GM12891 (cell line): ENCODE data around the gene MGAT3.

Source experiments
- DNase-seq: peaks from one replicate; pipeline ENCODE4 v3.0.0; 2011; ENCODE audit warnings: low spot score; ENCODE audit not compliant: insufficient read length
- FAIRE-seq: peaks from 2 replicates; lab custom pipeline; 2011; peaks lifted over from hg19 to GRCh38; lab: Jason Lieb, UNC
- PAX5 ChIP-seq: IDR thresholded peaks from 2 replicates; pipeline ENCODE4 v1.6.1; 2011; ENCODE audit warnings: low read length, moderate library complexity, mild to moderate bottlenecking; ENCODE audit not compliant: insufficient read depth, severe bottlenecking
- POLR2A ChIP-seq: IDR thresholded peaks from 2 replicates; pipeline ENCODE4 v1.6.1; 2011; ENCODE audit warnings: low read depth, low read length, control low read depth
- POLR2AphosphoS5 ChIP-seq: IDR thresholded peaks from 2 replicates; pipeline ENCODE4 v1.6.1; 2011; ENCODE audit warnings: low read depth, low read length, control low read depth
- POU2F2 ChIP-seq: IDR thresholded peaks from 2 replicates; pipeline ENCODE4 v1.6.1; 2011; ENCODE audit warnings: low read depth, mild to moderate bottlenecking, control low read depth, low read length, moderate library complexity
- SPI1 ChIP-seq: IDR thresholded peaks from 2 replicates; pipeline ENCODE4 v1.6.1; 2011; ENCODE audit warnings: low read depth, low read length, control low read depth
- TAF1 ChIP-seq: IDR thresholded peaks from 2 replicates; pipeline ENCODE4 v1.6.1; 2011; ENCODE audit warnings: low read depth, low read length, control low read depth

MGAT3 gene

DNA sequence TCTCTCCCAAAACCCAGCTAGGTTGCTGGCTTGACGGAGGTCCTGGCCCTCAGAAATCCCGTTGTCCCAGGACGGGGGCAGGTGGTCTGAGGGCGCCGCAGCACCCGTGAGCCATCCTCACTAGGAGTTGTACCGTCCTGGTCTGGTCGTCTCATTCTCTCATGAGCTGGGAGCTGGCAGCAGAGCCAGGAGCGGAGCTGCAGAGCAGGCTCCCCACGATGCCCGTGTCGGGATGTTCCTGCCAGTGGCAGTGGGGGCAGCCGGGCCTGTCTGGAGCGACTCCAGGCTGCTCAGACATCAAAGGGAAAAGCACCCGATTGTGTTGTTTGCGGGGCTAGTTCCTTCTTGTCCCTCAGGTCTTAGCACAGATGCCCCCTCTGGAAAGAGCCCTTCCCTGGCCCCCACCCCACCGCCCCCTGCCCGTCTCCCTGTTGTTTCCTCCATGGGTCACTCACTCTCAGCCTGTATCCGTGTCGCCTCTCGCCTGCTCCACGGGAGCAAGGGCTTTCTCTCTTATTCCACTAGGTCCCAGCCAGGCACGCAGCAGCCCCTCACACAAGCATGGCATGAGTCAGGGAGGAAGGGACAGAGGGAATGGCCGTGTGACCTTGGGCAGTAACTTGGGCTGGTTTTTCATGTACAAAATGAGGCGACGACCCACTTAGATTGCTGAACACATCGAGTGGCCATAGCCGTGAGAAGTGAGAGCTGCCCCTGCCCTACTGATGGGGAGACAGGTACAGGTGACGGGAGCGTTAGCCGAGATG lies 23.2 kb upstream of the MGAT3 start:
- TF ChIP-seq SPI1 = no peak
- no peak for TF ChIP-seq PAX5
- FAIRE-seq (no peak), DNase-seq (no peak)

DNA sequence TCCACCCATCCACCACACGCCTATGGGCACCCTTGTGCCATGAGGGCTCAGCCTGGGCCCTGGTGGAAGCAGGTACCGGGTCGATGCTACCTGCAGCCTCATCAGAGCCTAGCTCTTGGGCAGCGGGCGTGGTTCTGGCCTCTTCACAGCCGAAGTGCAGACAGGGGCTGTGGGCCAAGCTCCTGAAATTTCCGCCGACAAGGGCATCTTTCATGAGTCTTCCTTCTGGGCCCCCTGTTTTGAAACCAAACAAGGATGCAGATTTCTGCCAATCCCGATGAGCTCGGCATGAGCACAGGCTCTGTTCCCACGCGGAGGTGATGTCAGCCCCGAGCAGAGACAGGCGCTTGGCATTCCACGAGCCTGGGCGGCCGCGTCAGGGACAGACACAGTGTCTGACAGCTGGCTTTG lies 22.6 kb upstream of the MGAT3 start:
- DNase-seq = no peak
- FAIRE-seq = no peak
- no peak for TF ChIP-seq TAF1
- no peak for TF ChIP-seq POU2F2
- TF ChIP-seq POLR2A = no peak
- no peak for TF ChIP-seq SPI1
- TF ChIP-seq POLR2AphosphoS5 = no peak
- TF ChIP-seq PAX5 = no peak

DNA sequence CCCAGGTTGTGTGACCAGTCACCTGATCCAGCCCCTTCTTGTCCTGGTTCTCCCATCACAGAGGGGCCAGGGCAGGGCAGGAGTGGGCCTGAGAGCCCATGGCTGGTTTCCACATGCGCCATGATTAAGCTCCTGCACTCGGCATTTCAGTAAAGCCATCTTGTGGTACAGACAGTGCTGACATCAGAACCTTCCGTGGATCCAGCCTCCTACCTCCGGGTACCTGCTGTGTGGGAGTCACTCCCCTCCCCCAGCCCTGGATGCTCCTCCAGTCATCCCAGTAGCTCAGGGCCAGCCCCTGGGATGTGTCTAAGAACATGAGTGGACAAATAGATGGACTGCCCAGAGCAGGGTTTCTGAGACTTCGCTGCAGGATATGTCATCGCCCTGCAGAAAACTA lies 22.1 kb upstream of the MGAT3 start:
- TF ChIP-seq TAF1 (no peak), POLR2A (no peak), POU2F2 (no peak), POLR2AphosphoS5 (no peak), SPI1 (no peak), PAX5 (no peak)
- no peak for FAIRE-seq
- no peak for DNase-seq

DNA sequence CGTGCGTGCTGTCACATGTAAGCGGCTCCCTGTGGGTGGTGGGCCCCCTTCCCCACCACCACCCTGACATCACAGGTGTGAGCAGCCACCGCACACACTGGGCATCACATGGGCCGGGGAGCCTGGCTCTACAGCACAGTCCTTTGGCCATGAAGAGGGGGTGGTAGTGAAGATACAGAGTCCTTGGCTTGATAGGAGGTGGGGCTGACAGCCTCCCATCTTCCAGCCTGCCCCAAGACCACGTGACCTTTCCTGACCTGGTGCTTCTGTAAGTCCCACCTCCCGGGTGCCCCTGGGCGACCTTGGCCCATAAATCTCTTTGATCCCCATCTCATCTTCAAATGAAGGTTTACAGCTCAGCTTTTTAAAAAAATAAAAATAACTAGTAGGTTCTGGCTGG lies 21.2 kb upstream of the MGAT3 start:
- DNase-seq (no peak), FAIRE-seq (peak; percentile 65)
- TF ChIP-seq SPI1 = no peak
- no peak for TF ChIP-seq POLR2AphosphoS5

DNA sequence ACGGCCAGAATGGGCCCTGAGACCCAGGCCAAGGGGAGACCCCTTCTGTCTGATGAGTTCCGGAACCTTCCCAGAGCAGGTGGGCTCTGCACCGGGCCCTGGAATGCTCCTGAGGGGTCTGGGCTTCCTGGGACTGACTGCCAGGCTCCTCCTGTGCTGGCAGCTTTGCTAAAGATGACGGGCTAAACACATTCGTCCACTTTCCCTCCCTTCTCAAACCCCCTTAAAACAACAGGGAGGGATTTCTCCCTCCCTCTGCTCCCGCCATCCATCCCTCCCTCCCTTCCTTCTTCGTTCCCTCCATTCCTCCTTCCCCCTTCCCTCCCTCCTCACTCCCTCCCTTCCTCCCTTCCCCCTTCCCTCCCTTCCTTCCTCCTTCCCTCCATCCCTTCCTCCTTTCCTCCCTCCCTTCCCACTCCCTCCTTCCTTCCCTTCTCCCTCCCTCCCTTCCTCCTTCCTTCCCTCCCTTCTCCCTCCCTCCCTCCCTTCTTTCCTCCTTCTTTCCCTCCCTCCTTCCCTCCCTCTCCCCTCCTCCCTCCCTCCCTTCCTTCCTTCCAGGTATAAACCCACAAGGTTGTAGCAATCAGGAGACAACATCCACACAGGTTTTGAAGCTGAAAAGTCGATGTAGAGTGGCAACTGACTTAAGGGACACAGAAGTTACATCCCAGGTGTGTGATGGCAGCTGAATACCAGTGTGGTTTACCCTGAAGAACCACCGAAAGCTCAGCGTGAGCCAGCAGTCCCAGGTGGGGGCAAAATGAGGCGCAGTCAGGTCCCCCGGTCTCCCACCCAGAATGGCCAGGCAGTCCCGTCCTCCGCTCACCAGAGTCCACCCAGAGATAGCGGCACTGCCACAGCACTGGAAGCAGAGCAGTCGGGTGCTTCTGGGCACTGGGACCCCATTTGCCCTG lies 18.8 kb upstream of the MGAT3 start:
- DNase-seq = no peak

DNA sequence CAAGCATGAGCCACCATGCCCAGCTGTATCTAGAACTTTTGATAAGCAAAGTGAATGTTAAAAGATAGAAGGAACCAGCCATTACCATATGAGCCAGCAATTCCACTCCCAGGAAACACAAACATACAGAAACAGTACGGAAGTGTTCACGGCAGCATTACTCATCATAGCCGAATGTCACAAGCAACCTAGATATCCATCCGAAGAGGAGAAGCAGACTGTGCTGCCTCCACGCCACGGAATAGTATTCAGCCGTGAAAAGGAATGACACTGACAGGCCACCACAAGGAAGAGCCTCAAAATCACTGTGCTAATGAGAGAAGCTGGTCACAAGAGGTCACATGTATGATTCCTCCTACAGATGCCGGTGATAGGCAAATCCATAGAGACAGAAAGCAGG lies 17.6 kb upstream of the MGAT3 start:
- DNase-seq (no peak), FAIRE-seq (peak; percentile 85)
- TF ChIP-seq POLR2A (no peak), POLR2AphosphoS5 (no peak), SPI1 (no peak), POU2F2 (no peak), PAX5 (no peak), TAF1 (no peak)

More for the DNA sequence above, 18.8 kb upstream of the MGAT3 start:
- TF ChIP-seq POLR2A = no peak
- peak; percentile 95 for FAIRE-seq

DNA sequence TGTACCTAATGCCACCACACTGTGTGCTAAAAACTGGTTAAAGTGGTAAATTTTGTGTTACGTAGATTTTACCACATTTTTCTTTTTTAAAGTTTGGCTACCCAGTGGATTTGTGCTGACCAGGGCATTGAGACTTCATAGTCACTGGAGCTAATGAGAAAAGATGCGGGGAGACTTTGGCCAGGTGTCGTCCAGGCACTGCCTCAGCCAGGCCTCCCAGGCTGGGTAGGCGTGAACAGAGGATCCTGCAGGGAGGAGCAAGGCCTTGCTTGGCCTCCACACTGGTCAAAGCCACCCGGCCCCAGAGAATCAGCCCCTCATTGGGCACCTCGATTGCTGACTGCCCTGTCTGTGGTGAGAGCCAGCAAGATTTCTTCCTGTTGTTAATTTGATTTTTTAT lies 13.4 kb upstream of the MGAT3 start:
- TF ChIP-seq POLR2AphosphoS5 (no peak), TAF1 (no peak), POLR2A (no peak), POU2F2 (no peak), SPI1 (no peak), PAX5 (no peak)
- DNase-seq (no peak), FAIRE-seq (no peak)

DNA sequence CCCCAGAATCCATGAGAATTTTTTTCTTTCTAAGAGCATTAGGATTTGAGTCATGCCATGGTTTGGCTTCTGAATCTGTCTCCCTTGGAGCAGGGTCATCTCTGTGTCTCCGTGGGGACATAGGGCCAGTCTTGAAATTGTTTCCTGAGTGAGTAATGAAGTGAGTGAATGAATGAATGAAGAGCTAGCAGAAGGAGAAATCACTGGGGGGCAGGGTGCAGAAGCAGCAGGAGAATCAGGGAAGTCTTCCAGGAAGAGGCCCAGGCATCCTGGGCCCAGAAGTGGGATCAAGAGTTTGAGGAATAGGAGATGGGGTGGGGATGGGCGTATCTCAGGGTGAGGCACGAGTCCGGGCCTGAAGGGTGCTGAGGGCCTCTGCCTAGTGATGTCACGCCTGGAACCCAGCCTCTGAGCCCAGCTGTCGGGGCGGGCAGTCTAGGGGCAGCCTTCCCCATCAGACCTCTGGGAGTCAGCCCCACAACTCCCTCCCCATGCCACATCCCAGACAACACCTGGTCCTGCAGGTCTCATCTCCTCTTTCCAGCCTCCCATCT lies 12.5 kb upstream of the MGAT3 start:
- DNase-seq (no peak), FAIRE-seq (no peak)
- no peak for TF ChIP-seq TAF1
- TF ChIP-seq PAX5 = no peak
- no peak for TF ChIP-seq SPI1
- no peak for TF ChIP-seq POU2F2
- TF ChIP-seq POLR2A = no peak
- no peak for TF ChIP-seq POLR2AphosphoS5

DNA sequence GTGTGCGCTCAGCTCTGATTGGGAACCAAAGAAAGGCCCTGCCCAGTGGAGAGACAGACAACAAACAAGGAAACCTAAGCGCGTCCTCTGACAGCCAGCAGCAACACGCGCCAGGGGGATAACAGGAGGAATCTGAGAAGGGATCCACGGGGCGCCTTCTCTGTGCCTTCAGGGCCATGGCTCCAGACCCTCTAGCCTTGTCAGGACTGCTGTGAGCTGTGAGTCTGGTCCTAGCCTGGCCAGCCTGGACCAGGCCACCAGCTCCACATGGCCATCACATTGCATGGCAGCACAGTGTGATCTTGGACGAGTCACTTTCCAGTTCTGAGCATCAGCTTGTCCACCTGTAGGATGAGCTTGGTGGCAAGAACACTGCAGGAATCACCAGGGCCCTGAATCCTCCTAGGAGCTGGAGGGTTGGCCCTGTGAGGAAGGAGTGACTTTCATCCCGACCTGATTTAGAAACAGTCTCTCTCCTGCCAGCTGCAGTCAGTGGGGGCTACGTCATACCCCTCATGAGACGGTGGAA lies 11.8 kb upstream of the MGAT3 start:
- DNase-seq = no peak
- no peak for TF ChIP-seq TAF1
- no peak for TF ChIP-seq POLR2A
- no peak for TF ChIP-seq POLR2AphosphoS5
- no peak for TF ChIP-seq PAX5
- no peak for TF ChIP-seq SPI1
- no peak for TF ChIP-seq POU2F2
- FAIRE-seq = peak; percentile 47

DNA sequence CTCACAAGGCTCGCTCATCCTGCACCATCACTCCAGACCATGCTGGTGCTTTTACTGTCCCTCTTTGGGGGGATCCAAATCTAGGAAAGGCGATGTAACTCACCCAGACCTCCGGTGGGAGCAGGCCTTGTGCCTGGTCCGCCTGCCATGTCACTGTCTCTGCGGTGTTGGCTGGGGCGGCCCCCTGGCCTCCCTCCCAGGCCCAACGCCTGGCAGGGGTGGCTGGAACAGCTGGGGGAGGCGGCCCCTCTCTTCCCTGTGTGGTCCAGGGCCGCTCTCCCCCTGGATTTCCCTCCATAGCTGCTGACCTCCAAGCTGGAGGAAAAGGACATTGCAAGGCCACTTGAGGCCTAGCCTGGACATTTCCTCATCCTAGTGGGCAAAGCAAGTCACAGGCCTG lies 11.1 kb upstream of the MGAT3 start:
- FAIRE-seq (no peak), DNase-seq (no peak)
- no peak for TF ChIP-seq TAF1
- no peak for TF ChIP-seq SPI1
- no peak for TF ChIP-seq POLR2AphosphoS5
- TF ChIP-seq POLR2A = no peak
